Measurements from ENCODE around the gene GINS1. TPM values are rescaled to one million over a fixed set of nuclear protein-coding genes. Genes with fewer than 3 reads are reported as not detected.
A peak's percentile ranks its signal among the peaks of the same experiment; 100 is the strongest.

Gene GINS1
- total and polyA plus RNA-seq, 2 experiments from 2014 or later, result 32.0 to 65.4 TPM

DNA sequence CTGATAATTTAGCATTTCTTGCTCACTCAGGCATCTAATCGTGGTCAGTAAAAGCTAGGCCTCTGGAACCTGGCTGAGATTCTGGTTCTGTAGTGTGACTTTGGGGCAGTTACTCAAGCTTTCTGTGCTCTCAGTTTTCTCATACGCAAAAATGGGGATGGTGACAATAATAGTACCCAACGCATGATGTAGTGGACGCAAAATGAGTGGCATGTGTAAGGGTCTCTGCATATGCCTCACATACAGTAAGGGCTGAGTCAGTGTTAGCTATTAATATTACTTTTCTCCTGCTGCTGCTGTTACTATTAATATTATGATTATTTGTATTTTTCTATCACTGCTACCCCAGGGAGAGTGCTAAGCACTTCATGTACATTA, 686 bp downstream of the GINS1 start:
- Histone ChIP-seq H3K4me2 (peak overlapping the region; percentile 97), H3K4me3 (peak overlapping the region; percentile 95), H3K9me2 (ENCODE audit: insufficient read depth) (peaks cover 7% of the 10 kb centered on the region; the same call in 1 of the 2 replicates), H3K27me3 (ENCODE audit: insufficient read depth) (no peaks in the 10 kb centered on the region), H3F3A (replicated peaks; ENCODE audit: low read depth) (peaks cover 4% of the 10 kb centered on the region; the same call in 1 of the 2 replicates), H3K36me3 (ENCODE audit: insufficient read depth) (peaks cover 15% of the 10 kb centered on the region; the same call in 1 of the 2 replicates), H3K27ac (ENCODE audit: low read depth) (peak overlapping the region; percentile 95), H2AFZ (peak overlapping the region; percentile 67; the same call in 1 of the 2 replicates), H3K4me1 (ENCODE audit: insufficient read depth) (peaks cover 11% of the 10 kb centered on the region), H4K20me1 (replicated peaks; ENCODE audit: insufficient read depth) (peaks cover 25% of the 10 kb centered on the region), H3K79me2 (replicated peaks; ENCODE audit: insufficient read depth) (peaks cover 55% of the 10 kb centered on the region)
- Mint-ChIP-seq H3K27ac (peak overlapping the region; percentile 97), H3K4me1 (peaks cover 15% of the 10 kb centered on the region), H3K4me3 (peak overlapping the region; percentile 95), H3K27me3 (ENCODE audit: insufficient read depth, low read depth, poor library complexity) (peaks cover 19% of the 10 kb centered on the region), H3K36me3 (ENCODE audit: low read depth) (peaks cover 32% of the 10 kb centered on the region), H3K9me3 (peaks cover 18% of the 10 kb centered on the region)
- ATAC-seq (no peak), DNase-seq (ENCODE audit: low spot score) (no peak)
- TF ChIP-seq ZNF331 (CRISPR knock-in tag; IDR thresholded peaks at IDR 0.05; ENCODE audit: low read depth) (no peak), STAT1 (IDR thresholded peaks at IDR 0.05; ENCODE audit: unreplicated experiment) (no peak)
- TF ChIP-seq, protein P1, sequence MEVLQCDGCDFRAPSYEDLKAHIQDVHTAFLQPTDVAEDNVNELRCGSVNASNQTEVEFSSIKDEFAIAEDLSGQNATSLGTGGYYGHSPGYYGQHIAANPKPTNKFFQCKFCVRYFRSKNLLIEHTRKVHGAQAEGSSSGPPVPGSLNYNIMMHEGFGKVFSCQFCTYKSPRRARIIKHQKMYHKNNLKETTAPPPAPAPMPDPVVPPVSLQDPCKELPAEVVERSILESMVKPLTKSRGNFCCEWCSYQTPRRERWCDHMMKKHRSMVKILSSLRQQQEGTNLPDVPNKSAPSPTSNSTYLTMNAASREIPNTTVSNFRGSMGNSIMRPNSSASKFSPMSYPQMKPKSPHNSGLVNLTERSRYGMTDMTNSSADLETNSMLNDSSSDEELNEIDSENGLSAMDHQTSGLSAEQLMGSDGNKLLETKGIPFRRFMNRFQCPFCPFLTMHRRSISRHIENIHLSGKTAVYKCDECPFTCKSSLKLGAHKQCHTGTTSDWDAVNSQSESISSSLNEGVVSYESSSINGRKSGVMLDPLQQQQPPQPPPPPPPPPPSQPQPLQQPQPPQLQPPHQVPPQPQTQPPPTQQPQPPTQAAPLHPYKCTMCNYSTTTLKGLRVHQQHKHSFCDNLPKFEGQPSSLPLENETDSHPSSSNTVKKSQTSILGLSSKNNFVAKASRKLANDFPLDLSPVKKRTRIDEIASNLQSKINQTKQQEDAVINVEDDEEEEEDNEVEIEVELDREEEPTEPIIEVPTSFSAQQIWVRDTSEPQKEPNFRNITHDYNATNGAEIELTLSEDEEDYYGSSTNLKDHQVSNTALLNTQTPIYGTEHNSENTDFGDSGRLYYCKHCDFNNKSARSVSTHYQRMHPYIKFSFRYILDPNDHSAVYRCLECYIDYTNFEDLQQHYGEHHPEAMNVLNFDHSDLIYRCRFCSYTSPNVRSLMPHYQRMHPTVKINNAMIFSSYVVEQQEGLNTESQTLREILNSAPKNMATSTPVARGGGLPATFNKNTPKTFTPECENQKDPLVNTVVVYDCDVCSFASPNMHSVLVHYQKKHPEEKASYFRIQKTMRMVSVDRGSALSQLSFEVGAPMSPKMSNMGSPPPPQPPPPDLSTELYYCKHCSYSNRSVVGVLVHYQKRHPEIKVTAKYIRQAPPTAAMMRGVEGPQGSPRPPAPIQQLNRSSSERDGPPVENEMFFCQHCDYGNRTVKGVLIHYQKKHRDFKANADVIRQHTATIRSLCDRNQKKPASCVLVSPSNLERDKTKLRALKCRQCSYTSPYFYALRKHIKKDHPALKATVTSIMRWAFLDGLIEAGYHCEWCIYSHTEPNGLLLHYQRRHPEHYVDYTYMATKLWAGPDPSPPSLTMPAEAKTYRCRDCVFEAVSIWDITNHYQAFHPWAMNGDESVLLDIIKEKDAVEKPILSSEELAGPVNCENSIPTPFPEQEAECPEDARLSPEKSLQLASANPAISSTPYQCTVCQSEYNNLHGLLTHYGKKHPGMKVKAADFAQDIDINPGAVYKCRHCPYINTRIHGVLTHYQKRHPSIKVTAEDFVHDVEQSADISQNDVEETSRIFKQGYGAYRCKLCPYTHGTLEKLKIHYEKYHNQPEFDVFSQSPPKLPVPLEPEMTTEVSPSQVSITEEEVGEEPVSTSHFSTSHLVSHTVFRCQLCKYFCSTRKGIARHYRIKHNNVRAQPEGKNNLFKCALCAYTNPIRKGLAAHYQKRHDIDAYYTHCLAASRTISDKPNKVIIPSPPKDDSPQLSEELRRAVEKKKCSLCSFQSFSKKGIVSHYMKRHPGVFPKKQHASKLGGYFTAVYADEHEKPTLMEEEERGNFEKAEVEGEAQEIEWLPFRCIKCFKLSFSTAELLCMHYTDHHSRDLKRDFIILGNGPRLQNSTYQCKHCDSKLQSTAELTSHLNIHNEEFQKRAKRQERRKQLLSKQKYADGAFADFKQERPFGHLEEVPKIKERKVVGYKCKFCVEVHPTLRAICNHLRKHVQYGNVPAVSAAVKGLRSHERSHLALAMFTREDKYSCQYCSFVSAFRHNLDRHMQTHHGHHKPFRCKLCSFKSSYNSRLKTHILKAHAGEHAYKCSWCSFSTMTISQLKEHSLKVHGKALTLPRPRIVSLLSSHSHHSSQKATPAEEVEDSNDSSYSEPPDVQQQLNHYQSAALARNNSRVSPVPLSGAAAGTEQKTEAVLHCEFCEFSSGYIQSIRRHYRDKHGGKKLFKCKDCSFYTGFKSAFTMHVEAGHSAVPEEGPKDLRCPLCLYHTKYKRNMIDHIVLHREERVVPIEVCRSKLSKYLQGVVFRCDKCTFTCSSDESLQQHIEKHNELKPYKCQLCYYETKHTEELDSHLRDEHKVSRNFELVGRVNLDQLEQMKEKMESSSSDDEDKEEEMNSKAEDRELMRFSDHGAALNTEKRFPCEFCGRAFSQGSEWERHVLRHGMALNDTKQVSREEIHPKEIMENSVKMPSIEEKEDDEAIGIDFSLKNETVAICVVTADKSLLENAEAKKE (CRISPR knock-in tag; IDR thresholded peaks at IDR 0.05), result no peak

DNA sequence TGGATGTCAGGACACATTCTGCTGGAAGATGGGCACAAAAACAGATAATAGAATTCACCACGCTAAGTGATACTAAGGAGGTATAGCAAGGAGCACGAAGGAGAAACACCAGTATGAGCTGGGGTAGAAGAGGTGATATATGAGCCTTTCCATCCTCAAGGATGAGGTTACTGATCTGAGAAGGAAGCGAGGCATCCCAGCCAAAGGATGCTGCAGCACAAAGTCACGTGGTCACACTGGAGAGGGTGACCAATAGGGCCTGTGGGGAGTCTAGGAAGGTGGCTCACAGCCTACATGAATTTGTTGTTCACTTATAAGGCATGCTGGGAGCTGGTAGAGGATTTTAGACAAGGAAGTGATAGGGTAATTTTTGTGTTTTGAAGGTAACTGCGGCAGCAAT, 1.4 kb downstream of the GINS1 start:
- H3K27me3 ChIP-seq (ENCODE audit: insufficient read depth), result no peaks in the 10 kb centered on the region
- peaks cover 62% of the 10 kb centered on the region for H3K79me2 ChIP-seq (replicated peaks; ENCODE audit: insufficient read depth)
- H4K20me1 ChIP-seq (replicated peaks; ENCODE audit: insufficient read depth), result peaks cover 32% of the 10 kb centered on the region
- DNase-seq (ENCODE audit: low spot score) (no peak), ATAC-seq (no peak)
- H3F3A ChIP-seq (replicated peaks; ENCODE audit: low read depth), result peaks cover 8% of the 10 kb centered on the region
- peak overlapping the region; percentile 97 for H3K4me2 ChIP-seq
- H2AFZ ChIP-seq, result no peak overlapping the region
- Mint-ChIP-seq H3K27me3 (ENCODE audit: insufficient read depth, low read depth, poor library complexity) (peaks cover 19% of the 10 kb centered on the region), H3K4me3 (peak overlapping the region; percentile 95), H3K9me3 (peaks cover 11% of the 10 kb centered on the region; the same call in 2 of the 3 replicates), H3K4me1 (peaks cover 15% of the 10 kb centered on the region), H3K27ac (peak overlapping the region; percentile 9), H3K36me3 (ENCODE audit: low read depth) (peaks cover 32% of the 10 kb centered on the region)
- peak overlapping the region; percentile 85 for H3K27ac ChIP-seq (ENCODE audit: low read depth)
- H3K4me3 ChIP-seq, result peak overlapping the region; percentile 95
- H3K9me2 ChIP-seq (ENCODE audit: insufficient read depth), result peaks cover 7% of the 10 kb centered on the region; the same call in 1 of the 2 replicates
- peaks cover 16% of the 10 kb centered on the region; the same call in 1 of the 2 replicates for H3K36me3 ChIP-seq (ENCODE audit: insufficient read depth)
- H3K4me1 ChIP-seq (ENCODE audit: insufficient read depth), result peaks cover 11% of the 10 kb centered on the region
- TF ChIP-seq, protein P2, sequence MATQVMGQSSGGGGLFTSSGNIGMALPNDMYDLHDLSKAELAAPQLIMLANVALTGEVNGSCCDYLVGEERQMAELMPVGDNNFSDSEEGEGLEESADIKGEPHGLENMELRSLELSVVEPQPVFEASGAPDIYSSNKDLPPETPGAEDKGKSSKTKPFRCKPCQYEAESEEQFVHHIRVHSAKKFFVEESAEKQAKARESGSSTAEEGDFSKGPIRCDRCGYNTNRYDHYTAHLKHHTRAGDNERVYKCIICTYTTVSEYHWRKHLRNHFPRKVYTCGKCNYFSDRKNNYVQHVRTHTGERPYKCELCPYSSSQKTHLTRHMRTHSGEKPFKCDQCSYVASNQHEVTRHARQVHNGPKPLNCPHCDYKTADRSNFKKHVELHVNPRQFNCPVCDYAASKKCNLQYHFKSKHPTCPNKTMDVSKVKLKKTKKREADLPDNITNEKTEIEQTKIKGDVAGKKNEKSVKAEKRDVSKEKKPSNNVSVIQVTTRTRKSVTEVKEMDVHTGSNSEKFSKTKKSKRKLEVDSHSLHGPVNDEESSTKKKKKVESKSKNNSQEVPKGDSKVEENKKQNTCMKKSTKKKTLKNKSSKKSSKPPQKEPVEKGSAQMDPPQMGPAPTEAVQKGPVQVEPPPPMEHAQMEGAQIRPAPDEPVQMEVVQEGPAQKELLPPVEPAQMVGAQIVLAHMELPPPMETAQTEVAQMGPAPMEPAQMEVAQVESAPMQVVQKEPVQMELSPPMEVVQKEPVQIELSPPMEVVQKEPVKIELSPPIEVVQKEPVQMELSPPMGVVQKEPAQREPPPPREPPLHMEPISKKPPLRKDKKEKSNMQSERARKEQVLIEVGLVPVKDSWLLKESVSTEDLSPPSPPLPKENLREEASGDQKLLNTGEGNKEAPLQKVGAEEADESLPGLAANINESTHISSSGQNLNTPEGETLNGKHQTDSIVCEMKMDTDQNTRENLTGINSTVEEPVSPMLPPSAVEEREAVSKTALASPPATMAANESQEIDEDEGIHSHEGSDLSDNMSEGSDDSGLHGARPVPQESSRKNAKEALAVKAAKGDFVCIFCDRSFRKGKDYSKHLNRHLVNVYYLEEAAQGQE (IDR thresholded peaks at IDR 0.05; ENCODE audit: unreplicated experiment), result no peak
- TF ChIP-seq POLR2AphosphoS5 (IDR thresholded peaks at IDR 0.05; ENCODE audit: low read depth) (no peak), ZNF331 (CRISPR knock-in tag; IDR thresholded peaks at IDR 0.05; ENCODE audit: low read depth) (no peak), CREB1 (CRISPR knock-in tag; IDR thresholded peaks at IDR 0.05; ENCODE audit: low read depth) (no peak)
